Neural cell (in vitro differentiated cells): ENCODE measurements around the gene ABHD12B.

ENCODE experiments used
- CTCF ChIP-seq: fragments of 450-650 bp; IDR thresholded peaks from 2 replicates; pipeline ENCODE4 v1.5.1; 2014; ENCODE audit warnings: antibody characterized with exemption, mild to moderate bottlenecking, moderate library complexity; ENCODE audit not compliant: poor library complexity, severe bottlenecking
- EP300 ChIP-seq: fragments of 450-650 bp; conservative IDR thresholded peaks from 2 replicates; pipeline ENCODE4 v1.6.1; 2014; ENCODE audit warnings: antibody characterized with exemption, mild to moderate bottlenecking, moderate library complexity; ENCODE audit not compliant: poor library complexity, severe bottlenecking
- EZH2 ChIP-seq: fragments of 200-600, 300-800 bp; shearing (Covaris generic), sonication (generic); IDR thresholded peaks from 2 replicates; pipeline ENCODE4 v1.6.1; 2014; ENCODE audit warnings: antibody characterized with exemption, low read length, borderline replicate concordance, mild to moderate bottlenecking; ENCODE audit not compliant: insufficient read depth, poor library complexity, severe bottlenecking
- MXI1 ChIP-seq: fragments of 450-650 bp; conservative IDR thresholded peaks from 2 replicates; pipeline ENCODE4 v1.6.1; 2014; ENCODE audit warnings: antibody characterized with exemption, mild to moderate bottlenecking; ENCODE audit not compliant: poor library complexity, severe bottlenecking
- POLR2AphosphoS5 ChIP-seq: IDR thresholded peaks from 2 replicates; pipeline ENCODE4 v1.6.1; 2012
- RAD21 ChIP-seq: fragments of 450-650 bp; conservative IDR thresholded peaks from 2 replicates; pipeline ENCODE4 v1.6.1; 2014; ENCODE audit warnings: antibody characterized with exemption, mild to moderate bottlenecking, moderate library complexity
- REST ChIP-seq: IDR thresholded peaks from 2 replicates; pipeline ENCODE4 v1.6.1; 2012; ENCODE audit warnings: borderline replicate concordance
- SMC3 ChIP-seq: fragments of 450-650 bp; conservative IDR thresholded peaks from 2 replicates; pipeline ENCODE4 v1.6.1; 2014; ENCODE audit warnings: antibody characterized with exemption, mild to moderate bottlenecking, moderate library complexity; ENCODE audit not compliant: poor library complexity
- TAF1 ChIP-seq: IDR thresholded peaks from 2 replicates; pipeline ENCODE4 v1.6.1; 2012; ENCODE audit warnings: low read depth

GRCh38 chr14:50864237-50864636 lies 7.6 kb upstream of the ABHD12B start:
- TF ChIP-seq SMC3 (no peak), CTCF (no peak), POLR2AphosphoS5 (no peak), TAF1 (no peak), REST (no peak), EP300 (no peak), EZH2 (no peak), RAD21 (no peak), MXI1 (no peak)
